HEK293 (cell line): ENCODE measurements around the gene PPFIA3.
A peak's percentile ranks its signal among the peaks of the same experiment; 100 is the strongest.

ENCODE experiments used
- CTCF ChIA-PET: fragments of 350-600 bp; formaldehyde crosslinking; extraction: SDS; loops from one replicate; lab custom pipeline; 2021; ENCODE audit warnings: antibody characterized with exemption; lab: Yijun Ruan, JAX
- POLR2A ChIA-PET: fragments of 300-600 bp; formaldehyde crosslinking; extraction: SDS; loops from one replicate; lab custom pipeline; 2020; ENCODE audit warnings: antibody characterized with exemption, inconsistent platforms; lab: Yijun Ruan, JAX
- H3K27ac ChIP-seq: fragments of 200-500 bp; sonication (Bioruptor generic); 2 replicates; pipeline ENCODE4 v1.5.1; 2014; ENCODE audit warnings: low read depth, low read length, control low read depth, inconsistent platforms; ENCODE audit errors: extremely low read depth
- H3K36me3 ChIP-seq, 2 experiments: fragments of 200-500 bp in 1 of 2; sonication (Bioruptor generic) in 1 of 2; 1 replicate in 1 of 2; 2 replicates in 1 of 2; pipeline ENCODE4 v1.5.1; 2014 to 2017; ENCODE audit warnings: inconsistent platforms in 2 of 2, low read length in 2 of 2; ENCODE audit not compliant: control insufficient read depth in 2 of 2, insufficient read depth in 1 of 2
- H3K4me1 ChIP-seq: fragments of 200-500 bp; sonication (Bioruptor generic); 2 replicates; pipeline ENCODE4 v1.5.1; 2014; ENCODE audit warnings: mild to moderate bottlenecking, low read length, inconsistent platforms; ENCODE audit not compliant: control insufficient read depth, insufficient read depth
- H3K4me3 ChIP-seq: 2 replicates; pipeline ENCODE4 v1.5.1; 2011; ENCODE audit warnings: low read depth, mild to moderate bottlenecking, control low read depth, low read length, moderate library complexity
- H3K9me3 ChIP-seq: fragments of 200-500 bp; sonication (Bioruptor generic); 2 replicates; pipeline ENCODE4 v1.5.1; 2014; ENCODE audit warnings: low read depth, low read length, inconsistent platforms; ENCODE audit not compliant: control insufficient read depth, insufficient read depth
- CTCF ChIP-seq: fragments of 450-650 bp; formaldehyde crosslinking; IDR thresholded peaks from 2 replicates; pipeline ENCODE4 v1.5.1; 2016; ENCODE audit warnings: missing biosample characterization, missing genetic modification characterization
- ELK4 ChIP-seq: IDR thresholded peaks from 2 replicates; pipeline ENCODE4 v1.6.1; 2011; ENCODE audit warnings: mild to moderate bottlenecking, low read depth, low read length, borderline replicate concordance
- KLF9 ChIP-seq: fragments of 450-650 bp; formaldehyde crosslinking; IDR thresholded peaks from 2 replicates; pipeline ENCODE4 v1.5.1; 2016; ENCODE audit warnings: missing biosample characterization, missing genetic modification characterization, low read depth
- PRDM6 ChIP-seq: fragments of 450-650 bp; formaldehyde crosslinking; IDR thresholded peaks from 2 replicates; pipeline ENCODE4 v1.5.1; 2017; ENCODE audit warnings: missing biosample characterization, missing genetic modification characterization
- ZBTB17 ChIP-seq: fragments of 450-650 bp; formaldehyde crosslinking; IDR thresholded peaks from 2 replicates; pipeline ENCODE4 v1.5.1; 2016; ENCODE audit warnings: missing biosample characterization, missing genetic modification characterization
- ZBTB49 ChIP-seq: fragments of 450-650 bp; formaldehyde crosslinking; IDR thresholded peaks from 2 replicates; pipeline ENCODE4 v1.5.1; 2016; ENCODE audit warnings: missing biosample characterization, missing genetic modification characterization, low read depth
- ZEB2 ChIP-seq: fragments of 450-650 bp; formaldehyde crosslinking; IDR thresholded peaks from 2 replicates; pipeline ENCODE4 v1.5.1; 2016; ENCODE audit warnings: missing biosample characterization, missing genetic modification characterization
- ZNF280D ChIP-seq: fragments of 450-650 bp; formaldehyde crosslinking; IDR thresholded peaks from 2 replicates; pipeline ENCODE4 v1.5.1; 2016; ENCODE audit warnings: missing biosample characterization, missing genetic modification characterization
- ZNF341 ChIP-seq: fragments of 450-650 bp; formaldehyde crosslinking; IDR thresholded peaks from 2 replicates; pipeline ENCODE4; 2016; ENCODE audit warnings: low read depth, missing biosample characterization, missing genetic modification characterization
- ZNF366 ChIP-seq: fragments of 450-650 bp; formaldehyde crosslinking; conservative IDR thresholded peaks from 2 replicates; pipeline ENCODE4 v1.5.1; 2016; ENCODE audit warnings: missing biosample characterization, missing genetic modification characterization
- ZNF416 ChIP-seq: fragments of 450-650 bp; formaldehyde crosslinking; IDR thresholded peaks from 2 replicates; pipeline ENCODE4 v1.5.1; 2016; ENCODE audit warnings: missing biosample characterization, missing genetic modification characterization
- ZNF629 ChIP-seq: fragments of 450-650 bp; formaldehyde crosslinking; IDR thresholded peaks from 2 replicates; pipeline ENCODE4 v1.5.1; 2017; ENCODE audit warnings: missing biosample characterization, missing genetic modification characterization
- ZNF701 ChIP-seq: fragments of 450-650 bp; formaldehyde crosslinking; IDR thresholded peaks from 2 replicates; pipeline ENCODE4 v1.5.1; 2016; ENCODE audit warnings: missing biosample characterization, missing genetic modification characterization
- ZXDB ChIP-seq: fragments of 450-650 bp; formaldehyde crosslinking; IDR thresholded peaks from 2 replicates; pipeline ENCODE4 v1.5.1; 2016; ENCODE audit warnings: missing biosample characterization, missing genetic modification characterization

The PPFIA3 gene

DNA sequence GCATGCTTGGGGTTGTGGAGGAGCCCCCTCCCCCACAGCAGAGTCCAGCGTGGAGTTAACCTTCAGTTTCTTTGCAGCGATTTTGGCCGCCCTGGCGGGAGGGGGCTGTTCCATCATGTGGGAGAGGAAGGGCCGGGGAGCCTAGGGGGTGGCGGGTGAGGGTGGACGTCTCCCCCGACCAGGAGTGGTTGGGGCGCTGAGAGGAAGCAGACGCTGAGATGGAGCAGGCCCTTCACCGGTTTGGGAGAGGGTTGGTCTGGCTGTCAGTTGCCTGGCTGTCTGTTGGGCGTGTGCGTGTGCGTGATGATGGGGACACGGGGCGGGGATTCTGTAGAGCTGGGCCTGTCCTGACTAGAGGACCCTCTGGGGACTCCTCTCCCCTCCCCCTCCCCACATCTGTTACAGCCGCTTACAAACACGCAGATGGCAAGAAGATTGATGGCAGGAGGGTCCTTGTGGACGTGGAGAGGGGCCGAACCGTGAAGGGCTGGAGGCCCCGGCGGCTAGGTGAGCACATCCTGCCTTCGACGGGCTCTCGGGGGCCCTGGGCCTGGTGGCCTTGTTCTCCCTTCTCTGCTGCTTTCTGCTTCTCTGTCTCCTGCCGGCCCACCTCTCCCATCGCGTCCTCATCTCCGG, 15.0 kb upstream of the PPFIA3 start:
- H3K27ac ChIP-seq: peak overlapping the region; percentile 31; the same call in 1 of the 2 replicates
- TF ChIP-seq ZBTB49 (tag by site-specific recombination) (no peak), ZNF341 (peak; percentile 34; the same call in 1 of the 2 replicates), ZNF280D (tag by site-specific recombination) (no peak), KLF9 (tag by site-specific recombination) (no peak), ELK4 (no peak)
- H3K9me3 ChIP-seq: no peaks in the 10 kb centered on the region
- peaks cover 78 to 94% of the 10 kb centered on the region in 2 experiments for H3K36me3 ChIP-seq
- CTCF ChIA-PET: interaction anchor here (0.6 to 7.9 kb wide), 7 partner anchors 7 to 120 kb away, joined by 3 to 104 read pairs (median 12); partner anchors contain the start of gene LIN7B
- no peak overlapping the region for H3K4me3 ChIP-seq
- POLR2A ChIA-PET: interaction anchor here (0.6 to 1.5 kb wide), 3 partner anchors 10 to 765 kb away, joined by 4 to 5 read pairs (median 5); no protein-coding TSS in a partner anchor
- H3K4me1 ChIP-seq: no peaks in the 10 kb centered on the region

GRCh38 chr19:49106648-49107135, 12.7 kb upstream of the PPFIA3 start:
- peak; percentile 81 for TF ChIP-seq CTCF (tag by site-specific recombination)
- peak; percentile 15; the same call in 1 of the 2 replicates for TF ChIP-seq ZXDB (tag by site-specific recombination)
- peak; percentile 53; the same call in 1 of the 2 replicates for TF ChIP-seq ZEB2 (tag by site-specific recombination)
- peak; percentile 62 for TF ChIP-seq ZNF366 (tag by site-specific recombination)
- TF ChIP-seq ZNF701 (tag by site-specific recombination): no peak
- TF ChIP-seq PRDM6 (tag by site-specific recombination): no peak
- TF ChIP-seq ZNF629 (tag by site-specific recombination): 0 out of 2 replicates have a peak, but pooled peaks have one; percentile 16
- TF ChIP-seq ZBTB17 (tag by site-specific recombination): peak; percentile 56; the same call in 1 of the 2 replicates
- no peak for TF ChIP-seq ZNF416
- Histone ChIP-seq H3K36me3 (peaks cover 57 to 79% of the 10 kb centered on the region in 2 experiments), H3K4me1 (no peaks in the 10 kb centered on the region), H3K4me3 (no peak overlapping the region), H3K9me3 (no peaks in the 10 kb centered on the region), H3K27ac (no peak overlapping the region; the same call in 1 of the 2 replicates)
- ChIA-PET POLR2A (interaction anchor here (1.0 to 1.6 kb wide), 3 partner anchors 9 to 133 kb away, joined by 3 to 8 read pairs (median 5); no protein-coding TSS in a partner anchor), CTCF (interaction anchor here (0.5 to 7.9 kb wide), 21 partner anchors 8 to 285 kb away, joined by 3 to 104 read pairs (median 4); partner anchors contain the start of genes KCNA7 and LIN7B)
